H1 (cell line): ENCODE measurements around the gene USP24. TPM values are rescaled to one million over a fixed set of nuclear protein-coding genes. Genes with fewer than 3 reads are reported as not detected.

Experiments used
- ASH2L ChIP-seq: fragments of 200-600, 300-600 bp; sonication (generic); IDR thresholded peaks from one replicate; pipeline ENCODE4 v1.7.1; 2017; ENCODE audit warnings: low read length
- BACH1 ChIP-seq: IDR thresholded peaks from 2 replicates; pipeline ENCODE4 v1.6.1; 2012; ENCODE audit warnings: low read length, improper control_type of control experiment
- BCL11A ChIP-seq, 2 experiments: IDR thresholded peaks; one replicate each; pipeline ENCODE4 v1.6.1; 2011; ENCODE audit warnings: low read depth in 2 of 2, low read length in 2 of 2, mild to moderate bottlenecking in 2 of 2
- CHD1 ChIP-seq: IDR thresholded peaks from 2 replicates; pipeline ENCODE4 v1.6.1; 2012; ENCODE audit warnings: low read depth, low read length, improper control_type of control experiment
- CREB1 ChIP-seq: IDR thresholded peaks from 2 replicates; pipeline ENCODE4 v1.6.1; 2012; ENCODE audit warnings: inconsistent platforms
- EGR1 ChIP-seq: IDR thresholded peaks from 2 replicates; pipeline ENCODE4 v1.6.1; 2011; ENCODE audit warnings: low read depth, low read length, borderline replicate concordance
- GABPA ChIP-seq: IDR thresholded peaks from 2 replicates; pipeline ENCODE4 v1.6.1; 2011; ENCODE audit warnings: mild to moderate bottlenecking, low read length, moderate library complexity, borderline replicate concordance; ENCODE audit not compliant: insufficient read depth
- JUND ChIP-seq: IDR thresholded peaks from 2 replicates; pipeline ENCODE4 v1.6.1; 2011; ENCODE audit warnings: mild to moderate bottlenecking, improper control_type of control experiment, low read length
- KDM1A ChIP-seq: fragments of 200-600, 300-600 bp; sonication (generic); IDR thresholded peaks from 2 replicates; pipeline ENCODE4 v1.7.1; 2016; ENCODE audit warnings: mild to moderate bottlenecking, low read length, borderline replicate concordance
- KDM4A ChIP-seq: IDR thresholded peaks from one replicate; pipeline ENCODE4 v1.7.1; 2012; ENCODE audit warnings: low read depth, mild to moderate bottlenecking, moderate library complexity, low read length, inconsistent platforms; ENCODE audit not compliant: severe bottlenecking
- KDM5A ChIP-seq: fragments of 200-600 bp; IDR thresholded peaks from 2 replicates; pipeline ENCODE4 v1.7.1; 2012; ENCODE audit warnings: mild to moderate bottlenecking, low read length, inconsistent platforms, mixed read lengths
- MAFK ChIP-seq: IDR thresholded peaks from 2 replicates; pipeline ENCODE4 v1.6.1; 2012; ENCODE audit warnings: low read depth, mild to moderate bottlenecking, improper control_type of control experiment, low read length
- NRF1 ChIP-seq: IDR thresholded peaks from 2 replicates; pipeline ENCODE4 v1.6.1; 2011; ENCODE audit warnings: mild to moderate bottlenecking, low read depth, low read length, improper control_type of control experiment
- POLR2A ChIP-seq, 2 experiments: IDR thresholded peaks; 1 replicate in 1 of 2; 2 replicates in 1 of 2; pipeline ENCODE4 v1.6.1; 2011; ENCODE audit warnings: low read depth in 2 of 2, low read length in 2 of 2, mild to moderate bottlenecking in 2 of 2; ENCODE audit errors: control extremely low read depth in 1 of 2
- POLR2AphosphoS5 ChIP-seq: IDR thresholded peaks from 2 replicates; pipeline ENCODE4 v1.6.1; 2011; ENCODE audit warnings: low read depth, low read length
- RBBP5 ChIP-seq: IDR thresholded peaks from 2 replicates; pipeline ENCODE4 v1.7.1; 2012; ENCODE audit warnings: low read depth, mild to moderate bottlenecking, inconsistent platforms, low read length, moderate library complexity, borderline replicate concordance
- RNF2 ChIP-seq: fragments of 200-900, 300-1000 bp; sonication (generic); IDR thresholded peaks from 2 replicates; pipeline ENCODE4 v1.7.1; 2016; ENCODE audit warnings: borderline replicate concordance, low read depth, mild to moderate bottlenecking, antibody characterized with exemption, low read length; ENCODE audit not compliant: poor library complexity, severe bottlenecking; ENCODE audit errors: missing control alignments
- RXRA ChIP-seq: IDR thresholded peaks from 2 replicates; pipeline ENCODE4 v1.6.1; 2011; ENCODE audit warnings: low read depth, mild to moderate bottlenecking, low read length, moderate library complexity; ENCODE audit not compliant: insufficient read depth
- SIN3A ChIP-seq, 2 experiments: IDR thresholded peaks in 1 of 2; conservative IDR thresholded peaks in 1 of 2; 2 replicates each; pipeline ENCODE4 v1.6.1; 2011 to 2012; ENCODE audit warnings: low read length in 2 of 2, improper control_type of control experiment in 1 of 2, low read depth in 1 of 2, mild to moderate bottlenecking in 1 of 2
- SIX5 ChIP-seq: IDR thresholded peaks from 2 replicates; pipeline ENCODE4 v1.6.1; 2011; ENCODE audit warnings: mild to moderate bottlenecking, low read depth, low read length
- SP2 ChIP-seq: IDR thresholded peaks from 2 replicates; pipeline ENCODE4 v1.6.1; 2012; ENCODE audit warnings: mild to moderate bottlenecking, low read length, inconsistent platforms
- SRF ChIP-seq: IDR thresholded peaks from 2 replicates; pipeline ENCODE4 v1.6.1; 2011; ENCODE audit warnings: mild to moderate bottlenecking, low read depth, low read length, moderate library complexity
- TAF7 ChIP-seq: optimal IDR thresholded peaks from 2 replicates; pipeline ENCODE3; 2011; ENCODE audit warnings: low read depth, mild to moderate bottlenecking, inconsistent platforms, low read length, moderate library complexity, borderline replicate concordance
- YY1 ChIP-seq: IDR thresholded peaks from 2 replicates; pipeline ENCODE4 v1.6.1; 2011; ENCODE audit warnings: low read depth, mild to moderate bottlenecking, low read length
- ZNF274 ChIP-seq: IDR thresholded peaks from 2 replicates; pipeline ENCODE4 v1.7.0; 2012; ENCODE audit warnings: low read length, borderline replicate concordance; ENCODE audit errors: extremely low read depth
- polyA plus RNA-seq, 7 experiments: library from polyadenylated mRNA; depleted of rRNA in 3 of 7; stranded (reverse) in 5 of 7; unstranded in 2 of 7; fragments of >200 nt in 5 of 7; fragments of 200-250 nt in 2 of 7; gene quantifications; 1 replicate in 5 of 7; 2 replicates in 1 of 7; 4 replicates in 1 of 7; pipeline versions ENCODE4 v1.2.1 to v1.2.3, GENCODE V29; 2011 to 2013; ENCODE audit warnings: missing spikeins in 2 of 7, mixed read lengths in 2 of 7
- total RNA-seq: library from RNA; stranded (reverse); fragmentation: NEBNext Ultra II Directional; extraction: Animal tissue kit (Norgen Biotek cat#: 25700); gene quantifications from 2 replicates; pipeline ENCODE4 v1.2.1, GENCODE V29; 2021
- TF ChIP-seq, protein P1 (sequence below): IDR thresholded peaks from 2 replicates; pipeline ENCODE4 v1.6.1; 2012; ENCODE audit warnings: inconsistent platforms

USP24 gene
- total and polyA plus RNA-seq, 2 of the 8 experiments (the other 6 are each of a cell fraction or from before 2014, with no cell fraction given) = 11.1 to 34.6 TPM

DNA sequence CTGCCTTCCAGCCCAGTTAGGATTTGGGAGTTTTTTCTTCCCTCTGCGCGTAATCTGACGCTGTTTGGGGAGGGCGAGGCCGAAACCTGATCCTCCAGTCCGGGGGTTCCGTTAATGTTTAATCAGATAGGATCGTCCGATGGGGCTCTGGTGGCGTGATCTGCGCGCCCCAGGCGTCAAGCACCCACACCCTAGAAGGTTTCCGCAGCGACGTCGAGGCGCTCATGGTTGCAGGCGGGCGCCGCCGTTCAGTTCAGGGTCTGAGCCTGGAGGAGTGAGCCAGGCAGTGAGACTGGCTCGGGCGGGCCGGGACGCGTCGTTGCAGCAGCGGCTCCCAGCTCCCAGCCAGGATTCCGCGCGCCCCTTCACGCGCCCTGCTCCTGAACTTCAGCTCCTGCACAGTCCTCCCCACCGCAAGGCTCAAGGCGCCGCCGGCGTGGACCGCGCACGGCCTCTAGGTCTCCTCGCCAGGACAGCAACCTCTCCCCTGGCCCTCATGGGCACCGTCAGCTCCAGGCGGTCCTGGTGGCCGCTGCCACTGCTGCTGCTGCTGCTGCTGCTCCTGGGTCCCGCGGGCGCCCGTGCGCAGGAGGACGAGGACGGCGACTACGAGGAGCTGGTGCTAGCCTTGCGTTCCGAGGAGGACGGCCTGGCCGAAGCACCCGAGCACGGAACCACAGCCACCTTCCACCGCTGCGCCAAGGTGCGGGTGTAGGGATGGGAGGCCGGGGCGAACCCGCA, 175.7 kb downstream of the USP24 start, which contains the start of gene PCSK9 (continued):
- TF ChIP-seq KDM4A = peak; percentile 86
- no peak for TF ChIP-seq SP2
- peak; percentile 91 for TF ChIP-seq ASH2L
- TF ChIP-seq JUND = no peak
- TF ChIP-seq SRF = no peak
- TF ChIP-seq BCL11A (IDR thresholded peaks at IDR 0.05; ENCODE audit: low read depth in 2 of 2, low read length in 2 of 2) = no peak
- no peak for TF ChIP-seq RNF2
- TF ChIP-seq, protein P1, sequence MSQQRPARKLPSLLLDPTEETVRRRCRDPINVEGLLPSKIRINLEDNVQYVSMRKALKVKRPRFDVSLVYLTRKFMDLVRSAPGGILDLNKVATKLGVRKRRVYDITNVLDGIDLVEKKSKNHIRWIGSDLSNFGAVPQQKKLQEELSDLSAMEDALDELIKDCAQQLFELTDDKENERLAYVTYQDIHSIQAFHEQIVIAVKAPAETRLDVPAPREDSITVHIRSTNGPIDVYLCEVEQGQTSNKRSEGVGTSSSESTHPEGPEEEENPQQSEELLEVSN = peak; percentile 64
- TF ChIP-seq POLR2AphosphoS5 = no peak
- TF ChIP-seq POLR2A (IDR thresholded peaks at IDR 0.05; ENCODE audit: control extremely low read depth in 1 of 2, low read depth in 2 of 2, low read length in 2 of 2) = 0 out of 3 replicates have a peak, but pooled peaks of 1 of the 2 experiments have one; percentile 33
- TF ChIP-seq ZNF274 = no peak
- no peak for TF ChIP-seq MAFK
- TF ChIP-seq SIX5 = no peak
- peak; percentile 46 for TF ChIP-seq CREB1
- no peak for TF ChIP-seq KDM1A
- no peak for TF ChIP-seq RBBP5
- TF ChIP-seq TAF7 = no peak
- TF ChIP-seq YY1 = no peak
- TF ChIP-seq GABPA = no peak
- TF ChIP-seq BACH1 = no peak
- TF ChIP-seq RXRA = no peak
- no peak for TF ChIP-seq KDM5A
- TF ChIP-seq SIN3A (conservative IDR thresholded peaks at IDR 0.05 in 1 of 2, IDR thresholded peaks at IDR 0.05 in 1 of 2; ENCODE audit: low read depth in 1 of 2, low read length in 2 of 2) = no peak
- TF ChIP-seq CHD1 = no peak
- TF ChIP-seq EGR1 = no peak
- no peak for TF ChIP-seq NRF1
